NCI-H2029 treated with DMSO at 0.1 percent for 48 hours (cell line): Measurements from ENCODE around the gene SHISAL1.

ENCODE experiments used
- DNase-seq: peaks from one replicate; lab custom pipeline; 2025; lab: John Stamatoyannopoulos, UW

The SHISAL1 gene

GRCh38 chr22:44312766-44313165 is at the start of gene SHISAL1:
Gene SHISAL1, minus strand, starts transcription at chr22:44312951. Its CDS starts 12,006 bp downstream, at chr22:44300945.
- no peak for DNase-seq

DNA sequence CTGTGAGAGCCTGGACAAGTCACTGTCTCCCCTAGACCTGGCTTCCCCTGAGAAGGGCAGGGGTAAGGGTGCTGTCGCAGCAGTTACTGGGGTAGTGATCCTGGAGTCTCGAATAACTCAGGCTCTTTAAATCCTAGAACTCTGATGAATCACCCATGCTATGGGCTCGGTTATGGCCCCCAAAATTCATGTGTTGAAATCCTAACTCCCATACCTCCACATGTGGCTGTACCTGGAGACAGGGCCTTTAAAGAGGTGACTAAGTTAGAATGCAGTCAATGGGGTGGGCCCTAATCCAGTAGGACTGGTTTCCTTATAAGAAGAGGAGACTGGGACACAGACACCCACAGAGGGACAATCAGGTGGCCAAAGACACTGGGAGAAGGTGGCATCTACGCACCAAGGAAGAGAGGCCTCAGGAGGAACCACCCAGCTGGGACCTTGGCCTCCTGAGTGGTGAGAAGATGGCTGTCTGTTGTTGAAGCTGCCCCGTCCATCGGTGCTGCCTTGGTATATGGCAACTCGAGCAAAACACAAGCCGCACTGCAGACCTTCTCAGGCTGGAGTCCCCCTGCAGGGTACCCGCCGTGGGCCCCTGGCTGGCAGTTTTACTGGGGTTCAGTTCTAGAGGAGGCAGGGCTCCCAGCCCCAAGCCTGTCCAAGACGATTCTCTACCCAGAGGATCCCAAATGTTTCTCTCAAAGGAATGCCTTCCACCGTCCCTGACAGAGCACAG is 48.8 kb upstream of the SHISAL1 start:
- DNase-seq, result no peak

- DNase-seq, result peak; percentile 53
These were observed 48.1 kb upstream of the SHISAL1 start for GRCh38 chr22:44360668-44361381.

DNA sequence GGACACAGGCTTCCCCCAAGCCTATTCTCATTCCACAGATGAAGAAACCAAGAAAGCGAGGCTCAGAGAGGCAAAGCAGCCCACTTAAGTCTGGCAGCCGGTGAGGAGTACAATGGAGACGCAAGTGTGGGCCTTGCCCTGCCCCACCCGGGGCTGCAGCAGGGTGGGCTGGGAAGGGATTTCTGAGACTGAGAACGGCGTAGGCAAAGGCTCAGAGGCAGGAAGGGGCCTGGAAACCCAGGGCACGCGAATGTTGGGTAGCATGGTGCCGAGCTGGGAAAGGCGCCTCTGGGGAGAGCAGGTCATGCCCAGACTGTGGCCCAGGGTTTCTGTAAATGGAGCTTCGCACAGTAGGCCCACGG is 47.5 kb upstream of the SHISAL1 start:
- DNase-seq, result no peak

DNA sequence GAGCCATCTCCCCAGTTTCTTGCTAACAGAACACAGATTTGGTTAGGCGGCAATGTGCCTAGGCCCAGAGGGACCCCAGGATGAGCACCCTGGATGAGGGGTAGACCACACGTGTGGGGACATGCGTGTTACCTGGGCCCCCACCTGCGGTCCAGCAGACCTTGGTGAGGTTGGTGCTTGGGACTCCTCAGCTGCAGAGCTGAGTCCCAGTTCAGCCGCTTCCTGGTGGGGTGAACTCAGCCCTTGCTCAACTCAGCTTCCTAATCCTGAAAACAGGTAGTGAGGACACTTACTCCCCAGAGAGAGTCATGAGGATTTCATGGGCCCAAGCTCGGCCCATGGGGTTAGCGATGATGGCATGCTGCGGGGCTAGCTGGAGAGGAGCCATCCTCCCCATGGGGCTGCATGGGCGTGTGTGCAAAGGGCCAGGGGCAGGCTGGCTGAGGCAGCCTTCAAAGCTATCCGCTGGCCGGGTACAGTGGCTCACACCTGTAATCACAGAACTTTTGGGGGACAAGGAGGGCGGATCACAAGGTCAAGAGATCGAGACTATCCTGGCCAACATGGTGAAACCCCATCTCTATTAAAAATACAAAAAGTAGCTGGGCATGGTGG is 46.9 kb upstream of the SHISAL1 start:
- no peak for DNase-seq

DNA sequence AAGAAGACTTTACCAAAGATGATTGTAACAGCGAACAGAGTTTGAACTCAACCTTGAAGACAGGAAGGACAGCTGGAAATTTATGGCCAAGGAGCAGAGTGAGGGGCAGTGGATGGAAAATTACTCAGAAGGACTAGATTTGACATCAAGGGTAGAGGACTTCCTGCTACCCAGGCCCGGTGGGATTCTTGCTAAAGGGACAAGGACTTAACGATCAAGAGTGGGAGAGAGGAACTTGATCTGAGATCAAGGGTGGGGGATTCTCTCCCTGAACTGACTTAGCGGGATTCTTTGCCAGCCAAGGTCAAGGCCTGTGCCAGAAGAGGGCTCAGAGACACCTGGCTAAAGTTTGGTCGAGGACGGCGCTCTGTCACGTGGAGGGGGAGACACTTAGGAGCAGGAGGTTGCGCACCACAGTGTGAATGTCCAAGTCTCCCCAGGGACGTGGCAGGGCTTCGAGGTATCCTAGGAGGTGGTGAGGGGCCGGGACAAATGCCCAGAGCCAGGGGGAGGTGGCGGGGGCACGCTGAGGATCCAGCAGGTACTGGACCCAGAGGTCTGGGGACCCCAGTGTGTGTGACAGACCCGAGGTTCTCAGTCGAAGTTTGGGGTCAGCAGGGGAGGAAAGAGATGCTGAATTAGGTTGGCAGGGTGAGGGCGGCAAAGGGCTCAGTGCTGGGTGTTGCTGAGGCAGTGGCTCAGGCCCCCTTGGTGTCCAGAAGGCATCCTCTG is 46.1 kb upstream of the SHISAL1 start:
- DNase-seq, result no peak

DNA sequence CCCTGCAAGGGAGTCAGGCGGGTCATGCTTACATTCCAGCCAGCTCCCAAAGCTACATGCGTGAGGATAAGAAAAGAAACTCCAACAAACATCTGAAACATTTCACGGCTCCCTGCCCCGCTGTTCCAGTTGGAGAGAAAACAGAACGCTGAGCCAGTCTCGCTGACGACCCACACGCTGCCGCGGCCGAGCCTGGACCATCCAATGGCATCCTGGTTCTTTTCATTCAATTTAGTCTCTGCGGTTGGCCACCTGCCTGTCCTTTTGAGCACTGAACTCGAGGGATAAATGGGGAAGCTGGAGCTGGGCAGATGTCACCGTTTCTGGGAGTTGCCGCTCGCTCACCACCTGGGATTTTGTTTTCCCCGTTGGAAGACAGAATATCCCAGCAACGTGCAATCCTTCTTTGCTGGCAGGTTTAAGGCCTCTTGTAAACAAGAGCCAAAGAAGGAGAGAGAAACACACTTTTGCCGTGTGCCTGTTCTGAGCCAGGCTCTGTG is 45.3 kb upstream of the SHISAL1 start:
- no peak for DNase-seq

- no peak for DNase-seq
These were observed 44.7 kb upstream of the SHISAL1 start for GRCh38 chr22:44357296-44357965.

DNA sequence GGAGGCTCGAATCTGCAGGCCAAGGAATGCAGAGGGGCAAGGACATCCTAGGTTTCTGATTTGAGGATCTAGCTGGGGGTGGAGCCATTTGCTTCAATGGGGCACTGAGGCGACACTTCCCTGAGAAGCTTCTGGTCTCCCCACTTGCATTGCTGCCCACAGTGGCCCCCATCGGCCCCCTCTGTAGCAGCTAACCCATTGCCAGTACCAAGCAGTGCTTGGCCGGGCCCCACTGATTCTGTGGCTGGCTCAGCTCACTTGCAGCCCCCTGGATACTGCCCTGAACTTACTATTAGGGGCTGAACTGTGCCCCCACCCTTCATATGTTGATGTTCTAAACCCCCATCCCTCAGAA is 42.9 kb upstream of the SHISAL1 start:
- DNase-seq, result no peak

DNA sequence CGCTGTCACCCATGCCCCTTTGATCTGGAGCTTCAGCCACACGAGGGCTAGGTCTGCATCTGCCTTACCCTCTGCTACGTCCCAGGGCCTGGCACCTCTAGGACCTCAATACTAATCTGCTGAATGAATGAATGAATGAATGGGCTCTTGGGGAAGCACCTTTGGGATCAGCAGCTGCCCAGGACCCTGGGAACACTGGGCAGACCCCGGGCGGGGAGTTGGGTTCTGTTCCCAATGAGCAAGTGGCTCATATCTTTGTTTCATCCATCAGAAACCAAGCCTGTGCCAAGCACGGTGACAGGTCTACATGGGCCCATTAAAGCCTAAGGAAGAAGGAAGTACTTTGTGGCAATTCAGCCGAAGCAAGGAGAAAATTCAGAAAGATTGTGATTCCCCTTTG is 41.5 kb upstream of the SHISAL1 start:
- DNase-seq, result no peak

- DNase-seq, result no peak
These were observed 40.3 kb upstream of the SHISAL1 start for GRCh38 chr22:44353041-44353440.

- no peak for DNase-seq
These were observed 39.8 kb upstream of the SHISAL1 start for GRCh38 chr22:44352378-44353035.

- no peak for DNase-seq
These were observed 39.1 kb upstream of the SHISAL1 start for GRCh38 chr22:44351685-44352377.

- no peak for DNase-seq
These were observed 38.3 kb upstream of the SHISAL1 start for GRCh38 chr22:44351037-44351436.

- no peak for DNase-seq
These were observed 36.8 kb upstream of the SHISAL1 start for GRCh38 chr22:44349594-44349993.

- no peak for DNase-seq
These were observed 36.3 kb upstream of the SHISAL1 start for GRCh38 chr22:44348971-44349560.

GRCh38 chr22:44347549-44347948 is 34.8 kb upstream of the SHISAL1 start:
- no peak for DNase-seq

DNA sequence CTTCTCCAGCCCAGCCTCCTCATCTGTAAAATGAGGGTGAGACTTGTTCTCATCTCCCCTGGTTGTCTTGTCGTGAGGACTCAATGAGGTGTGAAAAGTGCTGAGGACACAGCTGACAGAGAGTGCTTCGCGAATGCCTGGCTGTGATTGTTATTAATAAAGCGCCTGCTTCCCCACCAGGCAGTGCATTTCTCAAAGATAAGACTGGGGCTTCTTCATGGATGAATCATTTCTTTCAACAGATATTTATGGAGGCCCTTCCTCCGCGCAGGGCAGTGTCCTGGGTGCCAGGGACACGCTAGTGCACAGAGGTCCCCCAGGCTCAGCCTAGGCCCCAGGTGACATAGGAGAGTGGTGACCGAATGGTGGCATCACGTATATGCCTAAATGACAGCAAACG is 34.3 kb upstream of the SHISAL1 start:
- no peak for DNase-seq

GRCh38 chr22:44345872-44346271 is 33.1 kb upstream of the SHISAL1 start:
- DNase-seq, result no peak

DNA sequence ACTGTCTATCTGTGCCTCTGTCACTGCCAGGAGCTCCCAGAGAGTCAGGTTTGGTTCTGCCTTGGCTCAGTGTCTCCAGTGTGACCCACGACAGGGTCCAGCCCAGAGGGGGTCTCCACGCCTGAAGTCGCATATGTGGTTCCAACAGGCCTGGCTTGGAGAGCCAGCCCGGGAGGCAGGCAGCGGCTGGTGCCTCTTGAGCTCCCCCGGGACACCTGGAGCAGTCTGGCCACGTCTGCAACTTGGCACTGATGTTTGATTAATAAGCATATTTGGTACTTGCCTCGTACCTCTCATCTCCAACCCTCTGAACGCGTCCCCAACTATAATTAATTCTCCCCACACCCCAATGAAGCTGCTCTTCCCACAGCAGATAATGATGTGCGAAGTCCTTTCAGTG is 31.7 kb upstream of the SHISAL1 start:
- DNase-seq, result no peak
